Osteoblast (primary cell): ENCODE measurements around the gene TIPIN. TPM values are rescaled to one million over a fixed set of nuclear protein-coding genes. Genes with fewer than 3 reads are reported as not detected.

Experiments used
- DNase-seq: peaks from one replicate; pipeline ENCODE4 v3.0.0; 2011; ENCODE audit warnings: low spot score, mixed read lengths; ENCODE audit not compliant: insufficient read length; ENCODE audit errors: missing footprints
- H2AFZ ChIP-seq: 2 replicates; pipeline ENCODE4 v1.6.0; 2011; ENCODE audit warnings: mild to moderate bottlenecking, low read length
- H3K27ac ChIP-seq: 2 replicates; pipeline ENCODE4 v1.5.1; 2011; ENCODE audit warnings: mild to moderate bottlenecking, low read depth, low read length, moderate library complexity
- H3K27me3 ChIP-seq: 2 replicates; pipeline ENCODE4 v1.6.0; 2012; ENCODE audit warnings: mild to moderate bottlenecking, control low read depth, inconsistent platforms, low read length, moderate library complexity; ENCODE audit not compliant: insufficient read depth
- H3K36me3 ChIP-seq: 2 replicates; pipeline ENCODE4 v1.5.1; 2011; ENCODE audit warnings: mild to moderate bottlenecking, low read length, control low read depth, moderate library complexity; ENCODE audit not compliant: insufficient read depth
- H3K4me1 ChIP-seq: 2 replicates; pipeline ENCODE4 v1.5.1; 2011; ENCODE audit warnings: mild to moderate bottlenecking, low read length, control low read depth, moderate library complexity; ENCODE audit not compliant: insufficient read depth
- H3K4me2 ChIP-seq: 2 replicates; pipeline ENCODE4 v1.6.0; 2011; ENCODE audit warnings: mild to moderate bottlenecking, low read length; ENCODE audit not compliant: insufficient read depth
- H3K4me3 ChIP-seq: fragments of 200-600 bp; sonication (generic); 3 replicates; pipeline ENCODE4 v1.5.1; 2012; ENCODE audit warnings: mild to moderate bottlenecking, low read length, inconsistent platforms; ENCODE audit not compliant: insufficient read depth
- H3K79me2 ChIP-seq: 2 replicates; pipeline ENCODE4 v1.6.0; 2012; ENCODE audit warnings: mild to moderate bottlenecking, low read length, control low read depth, inconsistent platforms; ENCODE audit not compliant: insufficient read depth
- H3K9me3 ChIP-seq: 2 replicates; pipeline ENCODE4 v1.5.1; 2011; ENCODE audit warnings: low read depth, low read length, control low read depth
- H4K20me1 ChIP-seq: 2 replicates; pipeline ENCODE4 v1.6.0; 2012; ENCODE audit warnings: mild to moderate bottlenecking, low read length, control low read depth; ENCODE audit not compliant: insufficient read depth
- CTCF ChIP-seq: IDR thresholded peaks from 2 replicates; pipeline ENCODE4 v1.5.1; 2011; ENCODE audit warnings: mild to moderate bottlenecking, low read depth, low read length, moderate library complexity; ENCODE audit errors: extremely low read depth
- total RNA-seq: library from RNA; depleted of rRNA; stranded (reverse); fragments of >200 nt; gene quantifications from 2 replicates; pipeline ENCODE4 v1.2.3, GENCODE V29; 2012

Gene TIPIN
- total RNA-seq, 1 donor: 9.0 TPM

GRCh38 chr15:66328771-66329170 is 27.7 kb downstream of the TIPIN start:
- Histone ChIP-seq H3K9me3 (no peaks in the 10 kb centered on the region), H4K20me1 (no peaks in the 10 kb centered on the region), H3K4me1 (no peaks in the 10 kb centered on the region), H3K4me2 (no peak overlapping the region), H3K27ac (no peak overlapping the region), H3K4me3 (no peak overlapping the region), H3K79me2 (no peaks in the 10 kb centered on the region), H3K36me3 (peaks cover 43% of the 10 kb centered on the region), H3K27me3 (no peaks in the 10 kb centered on the region), H2AFZ (no peak overlapping the region)
- DNase-seq: no peak
- no peak for TF ChIP-seq CTCF

GRCh38 chr15:66327736-66328135 is 28.7 kb downstream of the TIPIN start:
- Histone ChIP-seq H3K9me3 (no peaks in the 10 kb centered on the region), H3K4me2 (no peak overlapping the region), H3K4me1 (no peaks in the 10 kb centered on the region), H2AFZ (no peak overlapping the region), H3K27ac (no peak overlapping the region), H3K36me3 (peaks cover 37% of the 10 kb centered on the region), H3K79me2 (no peaks in the 10 kb centered on the region), H3K4me3 (no peak overlapping the region), H4K20me1 (no peaks in the 10 kb centered on the region), H3K27me3 (no peaks in the 10 kb centered on the region)
- TF ChIP-seq CTCF: no peak
- DNase-seq: no peak

- peaks cover 44% of the 10 kb centered on the region for H3K36me3 ChIP-seq
- no peak for TF ChIP-seq CTCF
- no peak overlapping the region for H2AFZ ChIP-seq
- no peak overlapping the region for H3K4me2 ChIP-seq
- H3K27ac ChIP-seq: no peak overlapping the region
- H3K79me2 ChIP-seq: no peaks in the 10 kb centered on the region
- no peaks in the 10 kb centered on the region for H3K4me1 ChIP-seq
- no peak overlapping the region for H3K4me3 ChIP-seq
- no peaks in the 10 kb centered on the region for H3K27me3 ChIP-seq
- H3K9me3 ChIP-seq: no peaks in the 10 kb centered on the region
- DNase-seq: no peak
- H4K20me1 ChIP-seq: no peaks in the 10 kb centered on the region
Measured at GRCh38 chr15:66326051-66326450, 30.4 kb downstream of the TIPIN start.

- Histone ChIP-seq H3K27me3 (no peaks in the 10 kb centered on the region), H2AFZ (no peak overlapping the region), H3K4me3 (no peak overlapping the region), H3K9me3 (no peaks in the 10 kb centered on the region), H4K20me1 (no peaks in the 10 kb centered on the region), H3K4me1 (no peaks in the 10 kb centered on the region), H3K4me2 (no peak overlapping the region), H3K27ac (no peak overlapping the region), H3K36me3 (peaks cover 40% of the 10 kb centered on the region), H3K79me2 (no peaks in the 10 kb centered on the region)
- no peak for DNase-seq
- TF ChIP-seq CTCF: no peak
Measured at GRCh38 chr15:66323312-66323928, 33.1 kb downstream of the TIPIN start.
